ENCODE measurements around the gene TGFB1I1. TPM values are rescaled to one million over a fixed set of nuclear protein-coding genes. Genes with fewer than 3 reads are reported as not detected.

The TGFB1I1 gene
- total and polyA plus RNA-seq, 2 of the 13 experiments (the other 11 are each of a cell fraction or from before 2014, with no cell fraction given), result 0.80 to 2.9 TPM

- TF ChIP-seq, protein P1, sequence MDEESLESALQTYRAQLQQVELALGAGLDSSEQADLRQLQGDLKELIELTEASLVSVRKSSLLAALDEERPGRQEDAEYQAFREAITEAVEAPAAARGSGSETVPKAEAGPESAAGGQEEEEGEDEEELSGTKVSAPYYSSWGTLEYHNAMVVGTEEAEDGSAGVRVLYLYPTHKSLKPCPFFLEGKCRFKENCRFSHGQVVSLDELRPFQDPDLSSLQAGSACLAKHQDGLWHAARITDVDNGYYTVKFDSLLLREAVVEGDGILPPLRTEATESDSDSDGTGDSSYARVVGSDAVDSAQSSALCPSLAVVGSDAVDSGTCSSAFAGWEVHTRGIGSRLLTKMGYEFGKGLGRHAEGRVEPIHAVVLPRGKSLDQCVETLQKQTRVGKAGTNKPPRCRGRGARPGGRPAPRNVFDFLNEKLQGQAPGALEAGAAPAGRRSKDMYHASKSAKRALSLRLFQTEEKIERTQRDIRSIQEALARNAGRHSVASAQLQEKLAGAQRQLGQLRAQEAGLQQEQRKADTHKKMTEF (CRISPR knock-in tag; IDR thresholded peaks at IDR 0.05), result peak; percentile 46; the same call in 1 of the 2 replicates
- TF ChIP-seq, protein P2, sequence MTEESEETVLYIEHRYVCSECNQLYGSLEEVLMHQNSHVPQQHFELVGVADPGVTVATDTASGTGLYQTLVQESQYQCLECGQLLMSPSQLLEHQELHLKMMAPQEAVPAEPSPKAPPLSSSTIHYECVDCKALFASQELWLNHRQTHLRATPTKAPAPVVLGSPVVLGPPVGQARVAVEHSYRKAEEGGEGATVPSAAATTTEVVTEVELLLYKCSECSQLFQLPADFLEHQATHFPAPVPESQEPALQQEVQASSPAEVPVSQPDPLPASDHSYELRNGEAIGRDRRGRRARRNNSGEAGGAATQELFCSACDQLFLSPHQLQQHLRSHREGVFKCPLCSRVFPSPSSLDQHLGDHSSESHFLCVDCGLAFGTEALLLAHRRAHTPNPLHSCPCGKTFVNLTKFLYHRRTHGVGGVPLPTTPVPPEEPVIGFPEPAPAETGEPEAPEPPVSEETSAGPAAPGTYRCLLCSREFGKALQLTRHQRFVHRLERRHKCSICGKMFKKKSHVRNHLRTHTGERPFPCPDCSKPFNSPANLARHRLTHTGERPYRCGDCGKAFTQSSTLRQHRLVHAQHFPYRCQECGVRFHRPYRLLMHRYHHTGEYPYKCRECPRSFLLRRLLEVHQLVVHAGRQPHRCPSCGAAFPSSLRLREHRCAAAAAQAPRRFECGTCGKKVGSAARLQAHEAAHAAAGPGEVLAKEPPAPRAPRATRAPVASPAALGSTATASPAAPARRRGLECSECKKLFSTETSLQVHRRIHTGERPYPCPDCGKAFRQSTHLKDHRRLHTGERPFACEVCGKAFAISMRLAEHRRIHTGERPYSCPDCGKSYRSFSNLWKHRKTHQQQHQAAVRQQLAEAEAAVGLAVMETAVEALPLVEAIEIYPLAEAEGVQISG (CRISPR knock-in tag; IDR thresholded peaks at IDR 0.05), result peak; percentile 65
- TF ChIP-seq KDM2A (CRISPR knock-in tag; IDR thresholded peaks at IDR 0.05; ENCODE audit: borderline replicate concordance, low read depth), result peak; percentile 87
- 0 out of 2 replicates have a peak, but pooled peaks have one; percentile 59 for TF ChIP-seq ERF (CRISPR knock-in tag; IDR thresholded peaks at IDR 0.05)
- TF ChIP-seq HOXD1 (CRISPR knock-in tag; IDR thresholded peaks at IDR 0.05), result peak; percentile 81
- TF ChIP-seq ZNF557 (CRISPR knock-in tag; IDR thresholded peaks at IDR 0.05), result peak; percentile 83; the same call in 1 of the 2 replicates
- peak; percentile 79 for TF ChIP-seq ZNF331 (CRISPR knock-in tag; IDR thresholded peaks at IDR 0.05)
- TF ChIP-seq ZNF543 (CRISPR knock-in tag; IDR thresholded peaks at IDR 0.05), result peak; percentile 84; the same call in 1 of the 2 replicates
- peak; percentile 78; the same call in 1 of the 2 replicates for TF ChIP-seq ZNF614 (CRISPR knock-in tag; IDR thresholded peaks at IDR 0.05; ENCODE audit: borderline replicate concordance)
- 0 out of 2 replicates have a peak, but pooled peaks have one; percentile 40 for TF ChIP-seq KDM3A (CRISPR knock-in tag; IDR thresholded peaks at IDR 0.05; ENCODE audit: low read depth)
- no peak for TF ChIP-seq TCF7 (IDR thresholded peaks at IDR 0.05; ENCODE audit: low read depth)
- TF ChIP-seq RORA (CRISPR knock-in tag; IDR thresholded peaks at IDR 0.05), result no peak
- 0 out of 2 replicates have a peak, but pooled peaks have one; percentile 28 for TF ChIP-seq SALL2 (CRISPR knock-in tag; IDR thresholded peaks at IDR 0.05)
- TF ChIP-seq MYPOP (CRISPR knock-in tag; IDR thresholded peaks at IDR 0.05), result no peak
- TF ChIP-seq ZBTB7A (CRISPR knock-in tag; IDR thresholded peaks at IDR 0.05), result no peak
- TF ChIP-seq GATAD2A (CRISPR knock-in tag; IDR thresholded peaks at IDR 0.05), result peak; percentile 66
- TF ChIP-seq POLR2A (IDR thresholded peaks at IDR 0.05; ENCODE audit: insufficient read depth in 1 of 2, low read depth in 2 of 2, low read length in 2 of 2), result peak; percentile 38 to 67; a peak in 2 of 4 replicates
- no peak for TF ChIP-seq SP1 (IDR thresholded peaks at IDR 0.05)
- TF ChIP-seq SP1 (CRISPR knock-in tag; IDR thresholded peaks at IDR 0.05), result peak; percentile 68
- TF ChIP-seq SRSF9 (IDR thresholded peaks at IDR 0.05; ENCODE audit: borderline replicate concordance, insufficient read depth, low read depth, low read length, poor library complexity, severe bottlenecking), result no peak
- no peak for TF ChIP-seq HNRNPLL (IDR thresholded peaks at IDR 0.05; ENCODE audit: low read depth, low read length, poor library complexity, severe bottlenecking)
- TF ChIP-seq, protein P3, sequence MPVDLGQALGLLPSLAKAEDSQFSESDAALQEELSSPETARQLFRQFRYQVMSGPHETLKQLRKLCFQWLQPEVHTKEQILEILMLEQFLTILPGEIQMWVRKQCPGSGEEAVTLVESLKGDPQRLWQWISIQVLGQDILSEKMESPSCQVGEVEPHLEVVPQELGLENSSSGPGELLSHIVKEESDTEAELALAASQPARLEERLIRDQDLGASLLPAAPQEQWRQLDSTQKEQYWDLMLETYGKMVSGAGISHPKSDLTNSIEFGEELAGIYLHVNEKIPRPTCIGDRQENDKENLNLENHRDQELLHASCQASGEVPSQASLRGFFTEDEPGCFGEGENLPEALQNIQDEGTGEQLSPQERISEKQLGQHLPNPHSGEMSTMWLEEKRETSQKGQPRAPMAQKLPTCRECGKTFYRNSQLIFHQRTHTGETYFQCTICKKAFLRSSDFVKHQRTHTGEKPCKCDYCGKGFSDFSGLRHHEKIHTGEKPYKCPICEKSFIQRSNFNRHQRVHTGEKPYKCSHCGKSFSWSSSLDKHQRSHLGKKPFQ (CRISPR knock-in tag; IDR thresholded peaks at IDR 0.05; ENCODE audit: insufficient replicate concordance), result peak; percentile 73
- TF ChIP-seq HOXA3 (CRISPR knock-in tag; IDR thresholded peaks at IDR 0.05), result peak; percentile 78
- TF ChIP-seq CHCHD3 (CRISPR knock-in tag; IDR thresholded peaks at IDR 0.05), result no peak
- TF ChIP-seq NR2F6 (IDR thresholded peaks at IDR 0.05), result no peak
- peak; percentile 65 for TF ChIP-seq NR2F6 (CRISPR knock-in tag; IDR thresholded peaks at IDR 0.05)
Observed at GRCh38 chr16:31484491-31485171, 12.7 kb downstream of the TGFB1I1 start (continued).
